Amygdala (tissue), 56 donors: ENCODE measurements around the gene SLC22A23.

Experiments used
- DNase-seq, 56 donors: peaks; one replicate each; lab custom pipeline; 2025; lab: John Stamatoyannopoulos, UW

The SLC22A23 gene

DNA sequence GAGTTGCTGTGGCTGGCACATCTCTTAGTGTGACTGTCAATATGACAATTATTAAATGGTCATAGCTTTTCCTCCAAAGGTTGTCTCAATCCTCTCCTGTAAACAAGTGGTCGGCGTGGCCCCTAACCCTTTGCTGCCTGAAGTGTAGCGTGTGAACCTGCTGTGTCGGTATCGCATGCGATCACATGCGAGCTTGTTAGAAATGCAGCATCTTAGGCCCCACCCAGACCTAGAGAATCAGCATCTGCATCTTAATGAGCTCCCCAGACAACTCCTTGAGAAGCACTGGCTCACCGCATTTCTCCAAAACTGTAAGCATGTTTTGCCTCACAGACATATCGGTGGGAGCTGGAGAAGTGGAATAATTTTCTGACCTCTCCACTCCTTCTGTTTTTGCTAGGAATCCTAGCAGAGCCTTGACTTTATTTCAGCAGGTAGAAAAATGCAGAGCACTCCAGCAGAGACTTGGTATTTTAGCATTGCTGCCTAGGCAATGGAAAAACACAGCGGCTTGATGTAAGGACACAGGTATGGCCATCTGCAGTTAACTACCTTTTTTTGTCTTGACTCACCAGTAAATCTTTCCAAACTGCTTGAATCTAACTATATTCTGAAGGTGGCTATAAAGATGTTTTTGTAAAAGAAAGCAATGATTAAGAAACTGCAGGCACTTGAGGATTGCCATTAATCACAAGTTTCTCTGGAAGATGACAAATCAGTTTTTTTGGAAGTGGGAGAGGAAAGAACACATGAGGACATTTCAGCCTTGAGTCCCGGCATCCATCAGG, 130.5 kb downstream of the SLC22A23 start:
- DNase-seq: no peak

DNA sequence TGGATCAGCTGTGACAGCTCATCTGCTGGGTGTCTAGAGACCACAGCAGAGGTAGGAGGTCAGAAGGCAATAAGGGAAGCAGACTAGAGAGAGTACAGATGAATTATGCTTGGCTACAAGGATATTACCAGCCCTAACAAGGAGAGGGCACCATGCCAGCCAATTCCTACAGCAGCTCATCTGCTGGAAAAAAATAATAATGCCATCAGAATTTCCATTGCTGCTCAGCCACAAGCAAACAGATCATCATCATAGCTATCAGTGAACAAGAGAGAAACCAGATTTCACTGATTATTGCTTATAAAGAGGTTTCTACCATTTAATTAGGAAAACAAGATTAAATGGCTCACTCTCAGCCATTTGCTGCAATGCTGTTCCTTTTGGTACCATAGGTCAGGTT, 131.6 kb downstream of the SLC22A23 start:
- peak in 2 of 56 donors; percentile 17 to 69 for DNase-seq

DNA sequence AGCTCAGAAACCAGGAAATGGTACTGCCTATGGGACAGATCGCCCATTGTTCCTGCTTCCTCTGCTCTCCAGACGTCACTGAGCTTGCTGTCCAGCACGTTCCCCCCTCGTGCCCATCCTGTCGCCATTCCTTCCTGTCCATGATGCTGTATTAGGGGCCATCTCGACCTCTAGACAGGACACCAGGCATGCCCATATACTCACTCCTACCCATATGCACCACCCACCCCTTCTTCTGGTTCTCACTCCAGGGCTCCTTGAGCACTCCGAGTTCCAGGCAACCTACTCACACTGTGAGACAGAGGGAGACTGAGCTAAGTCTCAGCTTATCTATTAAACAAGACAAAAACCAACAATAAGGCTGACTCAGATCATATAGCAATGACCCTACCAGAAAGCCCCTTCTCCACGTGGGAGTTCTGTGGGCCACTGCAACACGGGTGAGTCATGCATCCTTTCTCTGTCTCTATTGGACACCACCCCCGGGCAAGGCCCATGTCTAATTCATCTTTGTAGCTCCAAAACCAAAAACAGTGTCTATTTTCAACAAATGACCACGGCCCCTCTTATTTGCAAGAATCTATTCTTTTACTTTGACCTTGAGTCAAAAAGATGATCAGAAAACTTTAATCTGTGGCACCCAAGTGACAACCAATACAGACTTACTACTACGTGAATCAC, 132.4 kb downstream of the SLC22A23 start:
- DNase-seq: peak in 38 of 56 donors; percentile 16 to 80 (median 53)

DNA sequence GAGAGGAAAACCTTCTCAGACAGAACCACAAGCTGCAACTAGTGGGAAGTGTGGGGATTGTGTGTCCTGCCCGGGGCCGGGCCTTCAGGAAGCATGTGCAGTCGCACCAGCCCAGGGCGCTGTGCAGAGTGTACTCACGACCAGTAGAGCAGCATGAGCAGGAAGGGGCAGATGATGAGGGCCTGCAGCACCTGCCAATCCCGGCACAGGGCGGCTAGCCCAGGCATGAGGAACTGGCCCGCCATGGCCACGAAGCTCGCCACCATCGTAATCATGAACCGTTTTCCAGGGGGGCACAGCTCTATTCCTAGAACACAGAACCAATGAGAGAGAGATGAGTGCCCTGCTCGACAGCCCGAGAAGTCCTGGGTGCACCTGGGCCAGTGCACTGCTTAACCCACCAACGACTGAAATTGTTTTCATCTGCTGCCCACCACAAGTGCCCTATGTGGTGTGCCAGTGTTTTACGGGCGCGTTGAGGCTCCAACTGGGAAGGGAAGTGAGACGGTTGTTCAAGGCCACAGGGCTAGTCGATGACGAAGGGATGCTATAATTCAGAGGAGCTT, 133.1 kb downstream of the SLC22A23 start:
- no peak for DNase-seq

DNA sequence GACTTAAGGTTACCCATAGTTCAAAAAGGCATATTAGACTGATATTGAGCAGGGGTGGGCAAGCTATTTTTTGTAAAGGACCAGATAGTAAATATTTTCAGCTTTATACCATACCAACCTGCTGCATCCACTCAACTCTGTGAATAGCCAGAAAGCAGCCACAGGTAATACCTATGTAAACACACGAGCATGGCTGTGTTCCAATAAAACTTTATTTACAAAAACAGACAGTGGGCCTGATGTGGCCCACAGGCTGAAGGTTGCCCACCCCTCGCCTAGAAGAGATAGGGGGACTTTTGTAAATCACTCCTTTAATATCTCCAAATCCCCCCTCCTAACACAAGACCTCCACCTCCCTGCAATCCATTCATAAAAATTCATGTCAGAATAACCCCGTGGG, 133.7 kb downstream of the SLC22A23 start:
- no peak for DNase-seq

DNA sequence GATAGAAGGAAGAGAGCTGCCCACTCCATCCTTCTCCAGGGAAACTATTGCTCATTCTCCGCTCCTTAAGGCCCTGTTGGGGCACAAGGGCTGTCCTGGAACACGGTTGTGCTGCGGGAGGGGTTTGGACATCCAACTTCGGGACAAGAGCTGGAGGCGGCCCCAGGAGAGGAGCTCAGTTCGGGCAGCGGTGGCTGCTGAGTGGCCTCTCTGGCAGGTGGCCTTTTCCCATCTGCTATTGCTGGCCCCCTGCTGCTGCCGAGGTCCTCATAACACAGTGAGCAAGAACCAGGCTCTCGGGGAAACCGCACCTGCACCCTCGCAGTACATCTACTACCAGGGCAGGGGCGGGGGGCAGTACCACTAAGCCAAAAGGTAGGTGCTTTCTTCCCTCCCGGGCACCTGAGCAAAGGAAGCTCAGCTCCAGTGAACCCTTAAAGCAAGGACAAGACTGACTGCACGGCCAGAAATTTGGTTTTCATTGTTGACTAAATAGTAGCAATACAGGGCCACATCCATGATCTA, 134.4 kb downstream of the SLC22A23 start:
- no peak for DNase-seq

DNA sequence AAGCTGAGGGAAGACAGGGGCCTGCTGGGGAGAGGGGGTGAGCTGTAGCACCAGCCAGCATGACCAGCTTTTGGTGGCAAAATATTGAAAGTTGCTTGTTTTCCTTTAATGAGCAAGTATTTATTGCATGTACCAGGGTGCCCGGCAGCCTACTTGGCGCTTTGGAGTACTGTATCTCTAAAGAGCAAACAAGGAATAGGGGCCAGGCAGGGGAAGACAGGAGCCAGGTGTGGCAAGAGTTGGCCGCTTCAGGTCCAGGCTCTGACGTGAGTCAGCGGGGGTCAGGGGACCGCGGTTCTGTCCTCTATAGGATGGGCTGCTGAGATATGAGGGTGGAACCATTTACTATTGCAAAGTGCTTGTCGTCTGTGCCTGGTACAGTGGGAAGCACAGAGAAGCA, 135.0 kb downstream of the SLC22A23 start:
- no peak for DNase-seq

DNA sequence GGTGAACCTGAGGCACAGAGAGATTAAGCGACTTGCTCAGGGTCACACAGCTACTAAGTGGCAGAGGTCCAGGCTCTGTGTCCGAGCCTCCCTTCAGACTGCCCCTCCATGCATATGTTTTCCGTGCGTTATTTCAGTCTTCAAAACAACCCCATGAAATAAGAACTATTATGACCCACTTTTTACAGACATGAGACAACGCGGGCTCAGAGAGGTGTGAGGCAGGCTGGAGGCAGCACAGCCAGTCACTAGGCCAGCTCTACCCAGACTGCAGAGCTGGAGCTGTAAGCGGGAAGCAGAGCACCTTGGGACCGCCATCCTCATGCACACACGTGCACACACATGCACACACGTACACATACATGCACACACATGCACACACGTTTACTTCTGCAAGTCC, 135.8 kb downstream of the SLC22A23 start:
- no peak for DNase-seq

DNA sequence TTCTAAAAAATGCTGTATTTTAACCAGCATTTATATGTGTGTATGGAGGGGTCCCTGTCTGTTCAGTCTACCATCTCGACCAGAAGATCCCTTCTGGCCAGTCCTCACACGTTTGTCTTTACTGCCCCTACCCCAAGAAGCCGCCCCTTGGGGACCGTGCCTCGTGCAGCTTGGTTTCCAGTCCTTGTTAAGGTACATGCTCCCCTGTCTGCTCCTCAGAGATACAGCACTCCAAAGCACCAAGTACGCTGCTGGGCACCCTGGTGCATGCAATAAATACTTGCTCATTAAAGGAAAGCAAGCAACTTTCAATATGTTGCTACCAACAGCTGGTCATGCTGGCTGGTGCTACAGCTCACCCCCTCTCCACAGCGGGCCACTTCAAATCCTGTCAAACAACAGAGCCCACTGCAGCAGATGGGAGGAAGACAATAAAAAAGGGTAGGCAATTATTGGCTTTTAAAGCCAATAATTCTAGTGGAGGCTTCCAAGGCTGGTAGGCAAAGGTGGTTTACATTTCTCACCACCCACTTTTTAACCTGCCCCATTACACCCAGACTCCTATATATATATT, 136.5 kb downstream of the SLC22A23 start:
- no peak for DNase-seq

DNA sequence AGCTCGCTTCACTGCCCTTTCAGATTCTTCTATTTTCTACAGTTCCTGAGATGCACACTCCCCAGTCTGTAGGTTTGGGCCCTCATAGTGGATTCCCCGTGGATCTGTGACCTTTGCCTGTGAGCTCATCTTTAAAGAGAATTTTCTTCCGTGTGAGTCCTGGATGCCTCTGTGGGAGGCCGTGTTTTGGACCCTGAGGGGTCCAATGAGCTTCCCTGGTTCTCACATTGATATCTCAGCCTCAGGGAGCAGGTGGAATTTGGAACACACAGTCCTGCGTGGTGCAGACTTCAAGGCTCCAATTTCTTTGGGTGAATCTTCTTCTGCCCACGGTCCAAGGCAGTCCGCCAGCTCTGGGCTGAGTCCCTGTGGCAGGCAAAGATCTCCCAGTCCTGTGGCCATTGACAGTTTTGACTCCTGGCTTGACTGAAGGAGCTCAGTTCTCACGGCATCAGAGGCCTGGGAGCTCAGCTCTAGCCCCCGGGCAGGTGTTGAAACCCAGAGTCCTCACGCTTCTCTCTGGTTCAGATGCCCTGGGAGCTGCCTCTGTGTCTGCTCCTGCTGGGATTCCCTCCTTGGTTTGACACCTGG, 137.1 kb downstream of the SLC22A23 start:
- no peak for DNase-seq

DNA sequence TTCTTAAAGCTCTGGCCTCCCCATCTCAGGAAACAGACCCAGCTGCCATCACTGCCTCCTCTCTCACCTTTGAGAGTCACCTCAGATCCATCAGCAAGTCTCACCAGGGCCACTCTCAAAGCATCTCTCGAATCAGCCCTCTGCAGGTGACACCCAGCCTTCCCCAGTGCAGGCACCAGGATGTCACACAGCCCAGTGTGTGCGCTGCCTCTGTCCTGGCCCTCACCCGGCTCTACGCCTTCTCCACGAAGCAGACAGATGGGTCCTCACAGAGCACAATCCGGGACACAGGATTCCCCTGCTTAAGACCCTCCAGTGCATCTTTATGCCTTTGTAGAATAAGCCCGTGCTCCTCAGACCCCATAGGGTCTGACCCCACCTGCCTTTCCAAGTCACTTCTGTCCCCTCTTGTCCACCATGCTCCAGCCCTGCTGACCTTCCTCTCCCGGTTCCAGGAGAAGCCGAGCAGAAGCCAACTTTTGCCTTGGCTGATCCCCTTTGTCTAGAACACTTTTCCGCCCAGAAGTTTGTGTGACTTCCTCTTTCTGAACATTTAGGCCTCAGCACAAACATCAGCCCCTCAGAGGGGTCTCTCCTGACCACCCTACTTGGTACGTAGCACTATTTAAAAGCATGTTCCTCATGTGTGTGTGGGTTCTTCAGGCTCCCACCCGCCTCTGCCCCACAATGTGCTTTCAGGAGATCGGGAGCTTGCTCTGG, 137.9 kb downstream of the SLC22A23 start:
- DNase-seq: no peak

DNA sequence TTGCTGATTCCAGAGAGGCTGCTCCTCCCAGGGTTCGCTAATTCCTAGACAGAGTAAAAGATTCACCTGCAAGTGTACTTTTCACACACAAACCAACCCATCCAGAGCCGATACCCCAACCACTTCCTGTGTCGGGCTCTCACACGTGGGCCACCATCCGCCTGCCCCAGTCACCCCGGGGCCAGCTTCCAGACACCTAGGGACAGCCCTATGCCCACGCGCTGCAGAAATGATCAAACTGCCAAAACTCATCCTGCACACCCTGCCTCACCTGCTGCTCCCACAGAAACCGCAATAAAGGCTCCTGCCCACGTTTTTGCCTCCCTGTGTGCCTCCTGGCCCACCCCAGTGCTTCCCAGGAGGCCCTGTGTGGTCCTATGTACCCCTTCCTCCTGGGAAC, 138.6 kb downstream of the SLC22A23 start:
- DNase-seq: no peak

DNA sequence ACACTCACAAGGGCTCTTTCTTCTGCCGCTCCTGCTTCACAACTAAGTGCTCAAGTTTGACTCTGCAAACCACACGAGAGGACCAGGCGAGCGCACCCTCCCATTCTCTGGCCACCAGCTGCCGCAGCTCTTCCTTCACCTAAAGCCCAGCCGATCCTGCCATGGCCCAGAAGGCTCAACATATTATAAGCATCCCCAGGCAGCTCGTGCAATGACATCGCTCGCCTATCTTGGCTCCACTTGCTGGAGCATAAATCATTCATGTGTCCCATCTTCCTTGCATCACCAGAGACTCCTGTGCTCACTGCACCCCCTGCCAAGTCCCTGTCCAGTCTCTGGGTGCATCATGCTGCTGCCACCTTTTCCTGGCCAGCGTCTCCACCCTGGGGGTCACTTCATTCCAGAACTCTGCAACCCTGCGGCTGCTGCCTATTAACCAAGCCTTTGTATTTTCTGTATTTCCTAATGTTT, 139.1 kb downstream of the SLC22A23 start:
- DNase-seq: no peak

DNA sequence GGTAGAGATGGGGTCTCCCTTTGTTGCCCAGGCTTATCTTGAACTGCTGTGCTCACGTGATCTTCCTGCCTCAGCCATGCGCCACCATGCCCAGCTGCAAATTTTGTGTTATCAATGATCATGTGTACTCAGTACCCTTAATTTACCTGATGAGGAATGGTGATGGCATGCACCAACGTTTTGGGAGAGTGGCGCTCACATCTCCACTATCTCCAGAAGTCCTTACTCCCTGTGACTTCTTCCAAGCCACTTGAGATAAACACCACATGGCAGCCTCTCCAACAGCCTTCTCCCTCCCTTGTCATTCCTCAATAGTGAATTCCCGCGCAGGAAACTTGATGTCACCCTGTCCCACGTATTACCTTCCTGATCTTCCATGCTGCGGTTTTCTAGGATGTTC, 140.0 kb downstream of the SLC22A23 start:
- no peak for DNase-seq

DNA sequence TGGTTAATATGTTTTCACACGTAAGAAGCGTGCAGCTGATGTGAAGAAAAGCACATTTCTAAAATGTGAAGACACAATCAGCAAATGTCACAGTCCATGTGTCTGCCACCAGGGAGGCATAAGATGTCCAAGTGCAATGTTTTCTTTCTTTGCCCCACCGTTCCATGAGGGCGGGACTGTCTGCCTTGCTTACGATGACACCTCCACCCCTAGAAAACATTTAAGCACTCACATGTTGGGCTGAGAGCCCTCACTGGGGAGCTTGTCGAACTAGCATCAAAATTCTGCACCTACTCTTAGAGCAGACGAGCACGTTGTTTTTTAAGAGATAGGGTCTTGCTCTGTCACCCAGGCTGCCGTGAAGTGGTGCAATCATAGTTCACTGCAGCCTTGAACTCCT, 140.5 kb downstream of the SLC22A23 start:
- DNase-seq: no peak

DNA sequence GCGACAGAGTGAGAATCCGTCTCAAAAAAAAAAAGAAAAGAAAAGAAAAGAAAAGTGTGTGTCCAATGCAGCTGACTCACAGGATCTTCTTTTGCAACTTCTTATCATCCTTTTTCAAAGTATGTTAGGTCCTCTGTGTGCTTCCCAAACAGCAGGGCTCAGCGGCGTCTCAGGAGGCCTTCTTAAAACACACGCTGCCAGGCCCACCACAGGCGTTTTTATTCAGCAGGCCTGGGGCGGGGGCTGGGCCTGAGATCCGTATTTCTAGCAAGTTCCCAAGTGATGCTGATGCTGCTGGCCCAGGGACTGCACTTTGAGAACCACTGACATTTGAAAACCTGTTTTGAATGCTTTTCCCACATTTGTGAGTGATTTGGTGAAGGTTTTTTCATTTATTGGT, 141.0 kb downstream of the SLC22A23 start:
- no peak for DNase-seq

DNA sequence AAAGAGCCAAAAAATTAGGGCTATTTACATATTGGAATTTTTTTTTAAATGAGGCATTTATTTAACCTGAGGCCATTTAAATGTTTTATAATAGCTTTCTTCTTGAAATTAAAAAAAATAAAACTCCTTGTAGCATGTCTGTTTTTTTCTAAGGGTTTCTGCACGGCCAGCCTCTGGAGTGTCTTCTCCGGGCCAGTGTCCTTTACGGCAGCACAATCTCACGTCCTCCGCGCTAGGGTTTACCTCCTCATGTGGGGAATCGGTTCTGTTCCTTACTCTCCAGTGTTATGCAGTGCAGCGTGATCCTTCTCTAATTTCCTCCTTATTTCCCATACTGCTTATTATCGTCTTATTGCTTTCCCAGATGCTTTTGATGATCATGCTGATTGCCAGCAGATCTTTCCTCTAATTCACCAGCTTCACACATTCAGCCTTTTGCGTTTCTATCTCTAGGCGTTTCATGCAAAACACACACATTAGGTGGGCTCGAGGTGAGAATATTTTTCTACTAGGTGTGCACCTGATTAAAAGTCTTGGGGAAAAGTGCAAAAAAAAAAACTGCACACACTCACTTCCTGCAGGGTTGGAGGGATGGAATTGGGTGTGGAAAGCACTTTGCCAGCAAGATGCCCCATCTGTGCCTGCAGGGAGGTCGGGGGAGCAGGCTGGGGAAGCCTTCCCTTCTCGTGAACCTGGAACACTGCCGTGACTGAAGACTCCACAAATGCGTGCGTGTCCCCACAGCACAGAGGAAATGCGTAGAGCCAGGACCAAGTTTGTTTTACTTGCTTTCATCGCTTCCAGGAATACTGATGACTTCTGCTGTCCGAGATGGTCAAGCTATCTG, 142.0 kb downstream of the SLC22A23 start:
- DNase-seq: no peak

DNA sequence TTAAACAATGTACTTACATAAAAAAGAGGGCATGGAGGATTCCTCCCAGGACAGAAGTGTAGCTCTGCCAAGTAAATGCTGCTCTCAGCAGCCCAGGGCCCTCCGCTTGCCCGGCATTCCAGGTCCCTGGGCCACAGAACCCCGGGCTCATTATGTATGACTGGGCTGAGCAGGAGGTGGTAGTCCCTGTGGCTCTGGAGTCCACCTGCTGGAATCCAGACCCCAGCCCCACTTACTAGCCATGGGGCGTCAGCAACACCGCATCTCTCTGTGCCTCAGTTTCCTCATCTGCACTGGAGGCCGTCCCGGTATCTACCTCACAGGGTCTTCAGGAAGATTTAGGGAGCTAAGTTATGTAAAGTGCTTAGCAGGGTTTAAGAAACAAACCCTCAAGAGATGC, 142.7 kb downstream of the SLC22A23 start:
- no peak for DNase-seq

DNA sequence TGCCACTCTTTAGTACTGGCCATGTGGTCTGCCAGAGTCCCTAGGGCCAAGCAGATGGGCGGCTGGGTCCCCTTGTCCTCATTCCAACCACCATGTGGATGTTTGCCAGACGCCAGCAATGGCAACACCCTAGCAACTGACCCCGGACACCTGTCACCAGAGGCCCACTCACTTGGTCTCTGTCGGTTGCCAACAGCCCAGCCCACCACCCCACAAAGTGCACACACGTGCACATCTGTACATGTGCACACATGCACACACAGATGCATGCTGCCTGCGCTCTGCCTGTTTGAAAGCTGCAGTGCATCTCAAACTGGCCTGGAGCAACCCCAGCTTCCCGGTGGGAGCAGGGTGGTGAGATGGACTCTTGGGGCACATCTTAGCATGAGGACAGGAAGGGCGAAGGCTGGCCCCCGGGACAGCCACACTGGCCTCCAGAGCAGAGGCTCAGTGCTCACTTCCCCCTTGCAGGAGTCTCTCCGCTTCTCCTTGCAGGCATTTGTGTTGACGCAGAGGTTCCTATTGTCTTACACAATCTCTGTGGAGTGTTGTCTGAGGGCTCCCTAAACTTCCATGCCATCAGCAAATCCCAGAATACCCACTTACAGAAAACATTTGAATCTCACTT, 144.1 kb downstream of the SLC22A23 start:
- DNase-seq: peak in 4 of 56 donors; percentile 16 to 32 (median 24)
